Astrocyte (in vitro differentiated cells and primary cell): Measurements from ENCODE around the gene ZNRF2.

Experiments used
- CTCF ChIP-seq: IDR thresholded peaks from 2 replicates; pipeline ENCODE4 v1.5.1; 2011; ENCODE audit warnings: low read depth, mild to moderate bottlenecking, inconsistent platforms, low read length, moderate library complexity; ENCODE audit not compliant: insufficient read depth
- EZH2 ChIP-seq: IDR thresholded peaks from 2 replicates; pipeline ENCODE4 v1.6.1; 2012; ENCODE audit warnings: mild to moderate bottlenecking, low read length, inconsistent platforms; ENCODE audit not compliant: insufficient read depth

- no peak for TF ChIP-seq EZH2
- TF ChIP-seq CTCF = no peak
These were observed 86.9 kb downstream of the ZNRF2 start for GRCh38 chr7:30371321-30371720.
